IPS-11a (cell line): ENCODE results near the gene TM4SF20.

ENCODE experiments used
- H3K4me3 ChIP-seq: one replicate; pipeline ENCODE4 v1.5.1; 2013; ENCODE audit warnings: low read depth, low read length, control low read depth

TM4SF20 gene

GRCh38 chr2:227379095-227379494 lies at the start of gene TM4SF20:
Gene TM4SF20 (minus strand): TSS chr2:227379306. CDS start chr2:227379268, 38 bp downstream.
- H3K4me3 ChIP-seq: no peak within 1 kb of the TSS

GRCh38 chr2:227428731-227429285 lies 49.7 kb upstream of the TM4SF20 start:
- no peak overlapping the region for H3K4me3 ChIP-seq

GRCh38 chr2:227423656-227424499 lies 44.8 kb upstream of the TM4SF20 start:
- no peak overlapping the region for H3K4me3 ChIP-seq

GRCh38 chr2:227420087-227421052 lies 41.3 kb upstream of the TM4SF20 start:
- no peak overlapping the region for H3K4me3 ChIP-seq

GRCh38 chr2:227416701-227417100 lies 37.6 kb upstream of the TM4SF20 start:
- H3K4me3 ChIP-seq: no peak overlapping the region

GRCh38 chr2:227415538-227416424 lies 36.7 kb upstream of the TM4SF20 start:
- H3K4me3 ChIP-seq: no peak overlapping the region

GRCh38 chr2:227414846-227415245 lies 35.7 kb upstream of the TM4SF20 start:
- H3K4me3 ChIP-seq: no peak overlapping the region

- no peak overlapping the region for H3K4me3 ChIP-seq
Measured at GRCh38 chr2:227413371-227413770, 34.3 kb upstream of the TM4SF20 start.

GRCh38 chr2:227412877-227413276 lies 33.8 kb upstream of the TM4SF20 start:
- H3K4me3 ChIP-seq: no peak overlapping the region

- no peak overlapping the region for H3K4me3 ChIP-seq
Measured at GRCh38 chr2:227411990-227412350, 32.9 kb upstream of the TM4SF20 start.

- no peak overlapping the region for H3K4me3 ChIP-seq
Measured at GRCh38 chr2:227411320-227411989, 32.3 kb upstream of the TM4SF20 start.

- no peak overlapping the region for H3K4me3 ChIP-seq
Measured at GRCh38 chr2:227410191-227410590, 31.1 kb upstream of the TM4SF20 start.

- H3K4me3 ChIP-seq: no peak overlapping the region
Measured at GRCh38 chr2:227407591-227408151, 28.6 kb upstream of the TM4SF20 start.

GRCh38 chr2:227406177-227407031 lies 27.3 kb upstream of the TM4SF20 start:
- no peak overlapping the region for H3K4me3 ChIP-seq

GRCh38 chr2:227404585-227405271 lies 25.6 kb upstream of the TM4SF20 start:
- H3K4me3 ChIP-seq: no peak overlapping the region

GRCh38 chr2:227402959-227403358 lies 23.9 kb upstream of the TM4SF20 start:
- no peak overlapping the region for H3K4me3 ChIP-seq

- H3K4me3 ChIP-seq: no peak overlapping the region
Measured at GRCh38 chr2:227402321-227402720, 23.2 kb upstream of the TM4SF20 start.

GRCh38 chr2:227401550-227401949 lies 22.4 kb upstream of the TM4SF20 start:
- no peak overlapping the region for H3K4me3 ChIP-seq
